Body of pancreas (tissue), 4 donors: ENCODE results near the gene PAX8. TPM values are rescaled to one million over a fixed set of nuclear protein-coding genes. Genes with fewer than 3 reads are reported as not detected.

Source experiments
- ATAC-seq: fragments of 150-250 bp; one replicate; pipeline ENCODE4 v1.9.1; 2016
- DNase-seq, 4 donors: peaks; one replicate each; pipeline ENCODE4 v3.0.0-alpha.2; 2019
- H3K27ac ChIP-seq, 4 donors: fragments of 200-600 bp; sonication (generic); 1 replicate in 3 of 4; 2 replicates in 1 of 4; pipeline versions ENCODE4 v1.5.1 to v1.6.1; 2016 to 2019; ENCODE audit warnings: mild to moderate bottlenecking in 1 of 4, mixed read lengths in 1 of 4, moderate library complexity in 1 of 4
- H3K27me3 ChIP-seq, 2 donors: fragments of 200-600 bp; sonication (generic); one replicate each; pipeline ENCODE4 v1.6.0; 2016; ENCODE audit warnings: mild to moderate bottlenecking in 1 of 2
- H3K36me3 ChIP-seq, 2 donors: fragments of 200-600 bp; sonication (generic); replicated peaks in 1 of 2; 2 replicates each; pipeline ENCODE4 v1.5.1; 2016; ENCODE audit warnings: low read depth in 2 of 2; ENCODE audit not compliant: insufficient read depth in 1 of 2
- H3K4me1 ChIP-seq: fragments of 200-600 bp; sonication (generic); one replicate; pipeline ENCODE4 v1.6.0; 2016
- H3K4me3 ChIP-seq, 2 donors: fragments of 200-600 bp; sonication (generic); 1 replicate in 1 of 2; 2 replicates in 1 of 2; pipeline ENCODE4 v1.5.1; 2016 to 2019
- H3K9me3 ChIP-seq, 3 donors: fragments of 200-600 bp; sonication (generic); 1 replicate in 2 of 3; 2 replicates in 1 of 3; pipeline ENCODE4 v1.5.1; 2016
- CTCF ChIP-seq, 7 experiments: fragments of 450-650 bp in 4 of 7; fragments of 200-600 bp in 3 of 7; sonication (generic) in 3 of 7; IDR thresholded peaks; one replicate each; pipeline ENCODE4 v1.5.1; 2016 to 2019; ENCODE audit warnings: antibody characterized with exemption in 7 of 7
- POLR2A ChIP-seq, 3 donors: fragments of 450-650 bp; IDR thresholded peaks; one replicate each; pipeline ENCODE4 v1.6.1; 2016; ENCODE audit warnings: antibody characterized with exemption in 3 of 3, mild to moderate bottlenecking in 2 of 3
- WGBS, 2 donors: methylation state at CpG; one replicate each; pipeline ENCODE4 v1.1.5; 2017; 5-methylcytosine and 5-hydroxymethylcytosine counted together
- intact Hi-C: fragments of 100-400 bp; cut with DNase I; formaldehyde crosslinking; loops from one replicate; pipeline ENCODE4 v1.15.1; 2023
- total RNA-seq, 2 donors: library from RNA; depleted of rRNA; stranded (reverse); fragments of >200 nt; gene quantifications; one replicate each; pipeline ENCODE4 v1.1.0, GENCODE V29; 2016

Gene PAX8
- total RNA-seq, 2 donors from 2014 or later, result 0.52 to 2.3 TPM

- intact Hi-C loops, result no loop called here
- peaks cover 23% of the 10 kb centered on the region for H3K4me1 ChIP-seq
- WGBS, 2 donors, result 90 to 97% methylated on average over 3 of the region's 3 CpGs
- DNase-seq, result no peak
- H3K27ac ChIP-seq, result peak overlapping the region in 1 of 4 donors; percentile 14
- H3K4me3 ChIP-seq, result no peak overlapping the region
- ATAC-seq, result no peak
- no peaks in the 10 kb centered on the region for H3K36me3 ChIP-seq
- H3K9me3 ChIP-seq, result no peaks in the 10 kb centered on the region
- TF ChIP-seq CTCF (IDR thresholded peaks at IDR 0.05), result no peak
- no peak for TF ChIP-seq POLR2A (IDR thresholded peaks at IDR 0.05)
- H3K27me3 ChIP-seq, result no peaks in the 10 kb centered on the region
These were observed 46.6 kb downstream of the PAX8 start for GRCh38 chr2:113232123-113232522.

DNA sequence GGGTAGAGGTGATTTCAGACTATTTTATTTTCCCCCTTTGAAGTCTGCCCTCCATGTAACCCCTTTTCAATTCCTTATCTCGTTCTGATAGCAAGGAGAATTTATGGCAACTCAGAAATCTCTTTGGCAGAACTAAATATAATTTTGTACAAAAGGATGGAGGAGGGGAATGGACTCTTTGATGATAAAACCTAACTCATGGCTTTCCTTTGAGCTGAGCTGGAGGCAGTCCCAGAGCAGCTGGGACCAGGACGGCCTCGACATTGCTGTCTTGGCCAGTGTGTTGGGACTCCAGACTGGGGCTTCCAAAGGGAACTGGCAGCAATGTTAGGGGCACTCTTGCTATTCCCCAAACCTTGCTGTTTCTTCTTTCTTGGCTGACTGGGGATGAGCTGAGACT, 47.7 kb downstream of the PAX8 start:
- H3K9me3 ChIP-seq, result no peaks in the 10 kb centered on the region
- H3K4me3 ChIP-seq, result no peak overlapping the region
- H3K36me3 ChIP-seq, result no peaks in the 10 kb centered on the region
- 16 to 23% methylated on average over 3 of the region's 3 CpGs for WGBS, 2 donors
- no peak overlapping the region for H3K27ac ChIP-seq
- ATAC-seq, result no peak
- DNase-seq, result no peak
- intact Hi-C loops, result no loop called here
- TF ChIP-seq CTCF (IDR thresholded peaks at IDR 0.05) (no peak), POLR2A (IDR thresholded peaks at IDR 0.05) (no peak)
- H3K27me3 ChIP-seq, result no peaks in the 10 kb centered on the region
- H3K4me1 ChIP-seq, result peaks cover 17% of the 10 kb centered on the region

DNA sequence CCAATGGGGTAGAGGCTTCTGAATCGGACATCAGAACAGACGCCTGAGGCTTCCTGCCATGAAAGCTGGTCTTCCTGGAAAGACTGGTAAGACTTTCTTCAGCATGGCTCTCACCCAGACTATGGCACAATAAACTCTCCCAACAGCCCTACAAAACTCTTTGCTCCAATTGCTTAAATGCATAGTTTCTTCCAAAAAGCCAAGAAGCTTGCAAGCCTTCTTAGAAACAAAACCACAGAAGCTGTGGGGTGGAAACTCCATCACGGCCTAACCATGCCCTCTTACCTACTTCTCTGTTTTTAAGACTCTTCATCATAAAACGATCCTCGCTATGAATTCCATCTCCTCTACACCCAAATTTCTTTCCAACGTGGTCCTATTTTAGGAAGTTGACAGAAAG, 48.2 kb downstream of the PAX8 start:
- no peak overlapping the region for H3K27ac ChIP-seq
- no peak overlapping the region for H3K4me3 ChIP-seq
- 66 to 86% methylated on average over 6 of the region's 6 CpGs for WGBS, 2 donors
- no peak for DNase-seq
- no peaks in the 10 kb centered on the region for H3K9me3 ChIP-seq
- no peaks in the 10 kb centered on the region for H3K27me3 ChIP-seq
- TF ChIP-seq POLR2A (IDR thresholded peaks at IDR 0.05) (no peak), CTCF (IDR thresholded peaks at IDR 0.05) (no peak)
- intact Hi-C loops, result no loop called here
- peaks cover 18% of the 10 kb centered on the region for H3K4me1 ChIP-seq
- ATAC-seq, result no peak
- no peaks in the 10 kb centered on the region for H3K36me3 ChIP-seq

DNA sequence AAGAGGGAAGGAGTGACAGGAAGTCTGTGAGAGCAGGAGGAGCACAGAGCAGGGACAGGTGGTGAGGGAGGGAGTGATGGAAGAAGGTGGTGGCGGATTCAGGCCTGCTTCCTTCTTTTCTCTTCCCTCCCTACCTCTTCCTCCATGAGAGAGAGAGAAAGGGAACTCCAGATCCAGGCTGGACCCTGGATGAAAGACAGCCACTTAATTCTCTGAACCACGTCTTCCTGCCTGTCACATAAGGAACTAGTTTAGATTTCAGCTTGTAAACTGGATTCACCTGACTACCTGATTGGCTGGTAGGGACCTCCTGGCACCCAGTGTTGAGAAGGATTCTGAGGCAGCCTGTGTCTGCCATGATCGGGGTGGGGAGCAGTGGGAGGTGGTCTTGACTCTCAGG, 48.9 kb downstream of the PAX8 start:
- H3K27me3 ChIP-seq, result no peaks in the 10 kb centered on the region
- WGBS, 2 donors, result 61 to 67% methylated on average over 3 of the region's 3 CpGs
- H3K27ac ChIP-seq, result peak overlapping the region in 2 of 4 donors; percentile 32 to 42
- ATAC-seq (no peak), DNase-seq (no peak)
- intact Hi-C loops, result no loop called here
- TF ChIP-seq POLR2A (IDR thresholded peaks at IDR 0.05), result no peak
- peaks cover 24% of the 10 kb centered on the region for H3K4me1 ChIP-seq
- H3K4me3 ChIP-seq, result no peak overlapping the region
- no peaks in the 10 kb centered on the region for H3K36me3 ChIP-seq
- no peaks in the 10 kb centered on the region for H3K9me3 ChIP-seq

GRCh38 chr2:113228991-113229716, 49.6 kb downstream of the PAX8 start:
- Histone ChIP-seq H3K4me1 (peaks cover 23% of the 10 kb centered on the region), H3K9me3 (no peaks in the 10 kb centered on the region), H3K27me3 (no peaks in the 10 kb centered on the region), H3K36me3 (no peaks in the 10 kb centered on the region), H3K27ac (peak overlapping the region in 2 of 4 donors; percentile 32 to 42), H3K4me3 (no peak overlapping the region)
- DNase-seq, result no peak
- TF ChIP-seq CTCF (IDR thresholded peaks at IDR 0.05), result no peak
- no peak for TF ChIP-seq POLR2A (IDR thresholded peaks at IDR 0.05)
- no peak for ATAC-seq
- WGBS, 2 donors, result 35 to 43% methylated on average over 3 of the region's 3 CpGs
- intact Hi-C loops, result no loop called here
